GM23338 (cell line): Measurements from ENCODE around the gene CDHR2. TPM values are rescaled to one million over a fixed set of nuclear protein-coding genes. Genes with fewer than 3 reads are reported as not detected.

Source experiments
- ATAC-seq: fragments of 200-7000 bp; cut with Tn5 transposase; 3 replicates; pipeline ENCODE4 v1.9.1; 2020
- DNase-seq: peaks from one replicate; pipeline ENCODE4 v3.0.0-alpha.2; 2015; ENCODE audit warnings: low spot score
- H2AFZ ChIP-seq: fragments of 200-600 bp; sonication (generic); 2 replicates; pipeline ENCODE4 v1.8.0; 2016; ENCODE audit warnings: antibody characterized with exemption, mild to moderate bottlenecking, moderate library complexity
- H3F3A ChIP-seq: fragments of 200-600 bp; sonication (generic); replicated peaks from 2 replicates; pipeline ENCODE4 v1.8.0; 2017; ENCODE audit warnings: antibody characterized with exemption, mixed run types, low read depth
- H3K27ac ChIP-seq: fragments of 200-600 bp; sonication (generic); 2 replicates; pipeline ENCODE4 v1.6.1; 2016; ENCODE audit warnings: low read depth
- H3K27me3 ChIP-seq: fragments of 200-600 bp; sonication (generic); 2 replicates; pipeline ENCODE4 v1.8.0; 2016; ENCODE audit warnings: mild to moderate bottlenecking, mixed run types, moderate library complexity; ENCODE audit not compliant: insufficient read depth
- H3K36me3 ChIP-seq: fragments of 200-600 bp; sonication (generic); 2 replicates; pipeline ENCODE4 v1.8.0; 2016; ENCODE audit warnings: mild to moderate bottlenecking; ENCODE audit not compliant: insufficient read depth
- H3K4me1 ChIP-seq: fragments of 200-600 bp; sonication (generic); 2 replicates; pipeline ENCODE4 v1.8.0; 2016; ENCODE audit warnings: mild to moderate bottlenecking, moderate library complexity; ENCODE audit not compliant: insufficient read depth
- H3K4me2 ChIP-seq: fragments of 200-600 bp; sonication (generic); 2 replicates; pipeline ENCODE4 v1.7.1; 2017; ENCODE audit warnings: mixed run types
- H3K4me3 ChIP-seq: fragments of 200-600 bp; sonication (generic); 2 replicates; pipeline ENCODE4 v1.6.1; 2016; ENCODE audit warnings: mixed run types
- H3K79me2 ChIP-seq: fragments of 200-600 bp; sonication (generic); replicated peaks from 2 replicates; pipeline ENCODE4 v1.8.0; 2017; ENCODE audit warnings: mild to moderate bottlenecking; ENCODE audit not compliant: insufficient read depth
- H3K9me2 ChIP-seq: fragments of 200-600 bp; sonication (generic); 2 replicates; pipeline ENCODE4 v1.8.0; 2017; ENCODE audit not compliant: insufficient read depth
- H4K20me1 ChIP-seq: fragments of 200-600 bp; sonication (generic); replicated peaks from 2 replicates; pipeline ENCODE4 v1.8.0; 2017; ENCODE audit warnings: mild to moderate bottlenecking; ENCODE audit not compliant: insufficient read depth
- H3K27ac Mint-ChIP-seq: 2 replicates; pipeline ENCODE4 v1.8.0; 2020; ENCODE audit warnings: inconsistent platforms, mild to moderate bottlenecking, moderate library complexity, mixed read lengths
- H3K27me3 Mint-ChIP-seq: 3 replicates; pipeline ENCODE4 v1.8.0; 2022; ENCODE audit warnings: low read depth, mild to moderate bottlenecking, moderate library complexity, mixed read lengths, inconsistent platforms; ENCODE audit not compliant: insufficient read depth, poor library complexity
- H3K36me3 Mint-ChIP-seq: 3 replicates; pipeline ENCODE4 v1.8.0; 2021; ENCODE audit warnings: low read depth, mild to moderate bottlenecking, inconsistent platforms, moderate library complexity, mixed read lengths
- H3K4me1 Mint-ChIP-seq: 3 replicates; pipeline ENCODE4 v1.8.0; 2020; ENCODE audit warnings: mild to moderate bottlenecking, inconsistent platforms, mixed read lengths
- H3K4me3 Mint-ChIP-seq: 3 replicates; pipeline ENCODE4 v1.8.0; 2021; ENCODE audit warnings: moderate library complexity, mild to moderate bottlenecking, inconsistent platforms, mixed read lengths
- H3K9me3 Mint-ChIP-seq: 3 replicates; pipeline ENCODE4 v1.8.0; 2020; ENCODE audit warnings: moderate library complexity, mild to moderate bottlenecking, inconsistent platforms, mixed read lengths
- CREB1 ChIP-seq: fragments of 250-450 bp; sonication (Bioruptor Pico); IDR thresholded peaks from 2 replicates; pipeline ENCODE4 v1.5.0; 2020; ENCODE audit warnings: low read depth, mild to moderate bottlenecking, moderate library complexity
- CTCF ChIP-seq, 2 experiments: fragments of 200-600 bp in 1 of 2; sonication (generic) in 1 of 2; conservative IDR thresholded peaks; 2 replicates each; pipeline versions ENCODE4 v1.5.1 to v1.6.1; 2016 to 2017; ENCODE audit warnings: antibody characterized with exemption in 2 of 2, low read depth in 2 of 2, mild to moderate bottlenecking in 2 of 2, moderate library complexity in 1 of 2
- ETS1 ChIP-seq: IDR thresholded peaks from 2 replicates; pipeline ENCODE4 v1.6.1; 2016; ENCODE audit warnings: antibody characterized with exemption
- EZH2 ChIP-seq: fragments of 200-600 bp; sonication (generic); IDR thresholded peaks from one replicate; pipeline ENCODE4 v1.8.0; 2017; ENCODE audit warnings: antibody characterized with exemption, mild to moderate bottlenecking, low read depth; ENCODE audit not compliant: unreplicated experiment
- EZH2phosphoT487 ChIP-seq: fragments of 200-600 bp; sonication (generic); IDR thresholded peaks from one replicate; pipeline ENCODE4 v1.8.1; 2018; ENCODE audit warnings: antibody characterized with exemption; ENCODE audit not compliant: unreplicated experiment
- JUNB ChIP-seq: IDR thresholded peaks from one replicate; pipeline ENCODE4 v1.6.1; 2016; ENCODE audit warnings: antibody characterized with exemption; ENCODE audit not compliant: unreplicated experiment
- NANOG ChIP-seq: IDR thresholded peaks from 2 replicates; pipeline ENCODE4 v1.6.1; 2016; ENCODE audit warnings: antibody characterized with exemption, borderline replicate concordance
- POLR2AphosphoS5 ChIP-seq: IDR thresholded peaks from 2 replicates; pipeline ENCODE4 v1.6.1; 2016; ENCODE audit warnings: antibody characterized with exemption, low read depth
- REST ChIP-seq: IDR thresholded peaks from one replicate; pipeline ENCODE4 v1.6.1; 2018; ENCODE audit warnings: antibody characterized with exemption; ENCODE audit not compliant: unreplicated experiment
- STAT1 ChIP-seq: IDR thresholded peaks from one replicate; pipeline ENCODE4 v1.6.1; 2016; ENCODE audit warnings: antibody characterized with exemption; ENCODE audit not compliant: unreplicated experiment
- ZNF114 ChIP-seq: fragments of 250-450 bp; sonication (Bioruptor Pico); IDR thresholded peaks from 2 replicates; pipeline ENCODE4 v1.5.0; 2020; ENCODE audit warnings: mild to moderate bottlenecking, moderate library complexity
- ZNF331 ChIP-seq: fragments of 250-450 bp; sonication (Bioruptor Pico); IDR thresholded peaks from 2 replicates; pipeline ENCODE4 v1.5.0; 2020; ENCODE audit warnings: low read depth, mild to moderate bottlenecking, moderate library complexity
- polyA plus RNA-seq: library from polyadenylated mRNA; unstranded; fragments of >200 nt; fragmentation: Nextera tagmentation; extraction: Ambion mirVana; gene quantifications from 2 replicates; pipeline ENCODE4 v1.2.1, GENCODE V29; 2016
- total RNA-seq: library from RNA; depleted of rRNA; stranded (reverse); fragments of >200 nt; shearing (Covaris generic); gene quantifications from 2 replicates; pipeline ENCODE4 v1.2.3, GENCODE V29; 2014

CDHR2 gene
- total and polyA plus RNA-seq, 2 experiments from 2014 or later = not detected

- H3K79me2 ChIP-seq = peaks cover 22% of the 10 kb centered on the region
- H3K4me3 ChIP-seq = no peak overlapping the region
- H3F3A ChIP-seq = peaks cover 9% of the 10 kb centered on the region; the same call in 1 of the 2 replicates
- Mint-ChIP-seq H3K27ac (no peak overlapping the region), H3K9me3 (no peaks in the 10 kb centered on the region), H3K4me1 (peaks cover 6% of the 10 kb centered on the region; the same call in 2 of the 3 replicates), H3K27me3 (peaks cover 17% of the 10 kb centered on the region), H3K4me3 (no peak overlapping the region), H3K36me3 (peaks cover 44% of the 10 kb centered on the region)
- DNase-seq (no peak), ATAC-seq (no peak)
- H2AFZ ChIP-seq = no peak overlapping the region
- peaks cover 14% of the 10 kb centered on the region; the same call in 1 of the 2 replicates for H3K36me3 ChIP-seq
- no peak overlapping the region for H3K4me2 ChIP-seq
- peaks cover 18% of the 10 kb centered on the region for H4K20me1 ChIP-seq
- H3K27ac ChIP-seq = no peak overlapping the region
- H3K9me2 ChIP-seq = no peaks in the 10 kb centered on the region
- TF ChIP-seq EZH2 = no peak
- no peak for TF ChIP-seq STAT1
- TF ChIP-seq ETS1 = no peak
- TF ChIP-seq EZH2phosphoT487 = no peak
- no peak for TF ChIP-seq ZNF114 (CRISPR knock-in tag)
- H3K4me1 ChIP-seq = peaks cover 5% of the 10 kb centered on the region
- H3K27me3 ChIP-seq = no peaks in the 10 kb centered on the region
Observed at GRCh38 chr5:176528761-176529115, 20.4 kb upstream of the CDHR2 start.

- H3K4me3 ChIP-seq = no peak overlapping the region
- Mint-ChIP-seq H3K27ac (no peak overlapping the region), H3K4me1 (peaks cover 11% of the 10 kb centered on the region), H3K36me3 (peaks cover 49% of the 10 kb centered on the region), H3K9me3 (no peaks in the 10 kb centered on the region), H3K4me3 (no peak overlapping the region), H3K27me3 (peaks cover 20% of the 10 kb centered on the region)
- H3K9me2 ChIP-seq = no peaks in the 10 kb centered on the region
- DNase-seq (no peak), ATAC-seq (no peak)
- no peaks in the 10 kb centered on the region for H3K27me3 ChIP-seq
- H3K36me3 ChIP-seq = peaks cover 14% of the 10 kb centered on the region; the same call in 1 of the 2 replicates
- H3K4me1 ChIP-seq = peaks cover 10% of the 10 kb centered on the region
- H3K79me2 ChIP-seq = peaks cover 27% of the 10 kb centered on the region
- no peak overlapping the region for H3K27ac ChIP-seq
- H4K20me1 ChIP-seq = peaks cover 20% of the 10 kb centered on the region
- H3K4me2 ChIP-seq = no peak overlapping the region
- no peak overlapping the region for H2AFZ ChIP-seq
- peaks cover 10% of the 10 kb centered on the region; the same call in 1 of the 2 replicates for H3F3A ChIP-seq
- TF ChIP-seq STAT1 = no peak
- TF ChIP-seq NANOG = no peak
- no peak for TF ChIP-seq JUNB
- TF ChIP-seq ZNF331 (CRISPR knock-in tag) = no peak
- no peak for TF ChIP-seq CTCF (conservative IDR thresholded peaks at IDR 0.05; ENCODE audit: low read depth in 2 of 2)
- TF ChIP-seq REST = no peak
- no peak for TF ChIP-seq CREB1 (CRISPR knock-in tag)
- no peak; the same call in 1 of the 2 replicates for TF ChIP-seq POLR2AphosphoS5
Observed at GRCh38 chr5:176529116-176529740, 19.9 kb upstream of the CDHR2 start.
